Lower lobe of right lung (tissue), 2 donors: ENCODE measurements around the gene TMEM63B. TPM values are rescaled to one million over a fixed set of nuclear protein-coding genes. Genes with fewer than 3 reads are reported as not detected.

Experiments used
- ATAC-seq, 2 donors: fragments of 200-7000 bp; cut with Tn5 transposase; one replicate each; pipeline ENCODE4 v1.9.1; 2020 to 2022; ENCODE audit warnings: mild to moderate bottlenecking in 2 of 2, moderate library complexity in 2 of 2
- DNase-seq: peaks from one replicate; pipeline ENCODE4 v3.0.0-alpha.2; 2020
- H3K27ac ChIP-seq: fragments of 200-600 bp; one replicate; pipeline ENCODE4 v1.8.0; 2022
- H3K27me3 ChIP-seq: fragments of 200-600 bp; one replicate; pipeline ENCODE4 v1.8.0; 2022; ENCODE audit warnings: low read depth
- H3K36me3 ChIP-seq: fragments of 200-600 bp; one replicate; pipeline ENCODE4 v1.8.0; 2022; ENCODE audit warnings: mild to moderate bottlenecking
- H3K4me1 ChIP-seq: fragments of 200-600 bp; one replicate; pipeline ENCODE4 v1.8.0; 2022
- H3K4me3 ChIP-seq: fragments of 200-600 bp; one replicate; pipeline ENCODE4 v1.8.0; 2022; ENCODE audit warnings: mild to moderate bottlenecking
- H3K9me3 ChIP-seq: fragments of 200-600 bp; one replicate; pipeline ENCODE4 v1.8.0; 2022
- CTCF ChIP-seq: fragments of 200-600 bp; IDR thresholded peaks from one replicate; pipeline ENCODE4 v1.8.0; 2022; ENCODE audit warnings: antibody characterized with exemption, mild to moderate bottlenecking
- intact Hi-C: fragments of 100-400 bp; cut with DNase I; formaldehyde crosslinking; loops from one replicate; pipeline ENCODE4 v1.11.0; 2022
- total RNA-seq: library from RNA; stranded (reverse); fragmentation: NEBNext Ultra II Directional; extraction: Animal tissue kit (Norgen Biotek cat#: 25700); gene quantifications from one replicate; pipeline ENCODE4 v1.2.1, GENCODE V29; 2021
- donor health status: DM: no; HTN: yes; CAD: no; lungs with severe emphysema.

TMEM63B gene
- total RNA-seq, 1 donor from 2014 or later, result 99.2 TPM

- intact Hi-C loops, result no loop called here
- no peak overlapping the region for H3K27ac ChIP-seq
- no peaks in the 10 kb centered on the region for H3K36me3 ChIP-seq
- peaks cover 9% of the 10 kb centered on the region for H3K27me3 ChIP-seq
- H3K4me3 ChIP-seq, result no peak overlapping the region
- ATAC-seq (no peak), DNase-seq (no peak)
- TF ChIP-seq CTCF, result no peak
- H3K9me3 ChIP-seq, result no peaks in the 10 kb centered on the region
- peaks cover 11% of the 10 kb centered on the region for H3K4me1 ChIP-seq
Observed at GRCh38 chr6:44080561-44081521, 46.5 kb upstream of the TMEM63B start.

- no peaks in the 10 kb centered on the region for H3K9me3 ChIP-seq
- TF ChIP-seq CTCF, result no peak
- intact Hi-C loops, result no loop called here
- H3K4me1 ChIP-seq, result peaks cover 3% of the 10 kb centered on the region
- H3K36me3 ChIP-seq, result no peaks in the 10 kb centered on the region
- ATAC-seq, result no peak
- peaks cover 9% of the 10 kb centered on the region for H3K27me3 ChIP-seq
- H3K27ac ChIP-seq, result no peak overlapping the region
- no peak overlapping the region for H3K4me3 ChIP-seq
- no peak for DNase-seq
Observed at GRCh38 chr6:44081753-44082152, 45.6 kb upstream of the TMEM63B start.

- Histone ChIP-seq H3K4me3 (no peak overlapping the region), H3K27me3 (no peaks in the 10 kb centered on the region), H3K27ac (no peak overlapping the region), H3K4me1 (no peaks in the 10 kb centered on the region), H3K36me3 (no peaks in the 10 kb centered on the region), H3K9me3 (no peaks in the 10 kb centered on the region)
- TF ChIP-seq CTCF, result no peak
- ATAC-seq (no peak), DNase-seq (no peak)
- intact Hi-C loops, result no loop called here
Observed at GRCh38 chr6:44082872-44083321, 44.5 kb upstream of the TMEM63B start.

GRCh38 chr6:44084231-44085014, 42.9 kb upstream of the TMEM63B start:
- ATAC-seq (no peak), DNase-seq (no peak)
- Histone ChIP-seq H3K36me3 (peaks cover 6% of the 10 kb centered on the region), H3K27ac (no peak overlapping the region), H3K4me3 (no peak overlapping the region), H3K27me3 (no peaks in the 10 kb centered on the region), H3K4me1 (no peaks in the 10 kb centered on the region), H3K9me3 (no peaks in the 10 kb centered on the region)
- intact Hi-C loops, result no loop called here
- no peak for TF ChIP-seq CTCF

GRCh38 chr6:44085219-44085618, 42.1 kb upstream of the TMEM63B start:
- ATAC-seq, result no peak
- intact Hi-C loops, result no loop called here
- peaks cover 9% of the 10 kb centered on the region for H3K36me3 ChIP-seq
- H3K9me3 ChIP-seq, result no peaks in the 10 kb centered on the region
- no peak for TF ChIP-seq CTCF
- no peaks in the 10 kb centered on the region for H3K4me1 ChIP-seq
- H3K27me3 ChIP-seq, result no peaks in the 10 kb centered on the region
- H3K4me3 ChIP-seq, result no peak overlapping the region
- no peak for DNase-seq
- H3K27ac ChIP-seq, result no peak overlapping the region
